HG02642 (cell line): ENCODE results near the gene HSFY1.
"Not testable (repeated sequence)": the region's sequence is repeated elsewhere in the genome, so short reads cannot be mapped to it uniquely, and the experiment has no call there.

Experiments
- ATAC-seq: cut with Tn5 transposase; IDR thresholded peaks from one replicate; pipeline ENCODE4 v1.9.1; 2021; ENCODE audit warnings: mild to moderate bottlenecking; ENCODE audit not compliant: unreplicated experiment, poor library complexity

Gene HSFY1, protein sequence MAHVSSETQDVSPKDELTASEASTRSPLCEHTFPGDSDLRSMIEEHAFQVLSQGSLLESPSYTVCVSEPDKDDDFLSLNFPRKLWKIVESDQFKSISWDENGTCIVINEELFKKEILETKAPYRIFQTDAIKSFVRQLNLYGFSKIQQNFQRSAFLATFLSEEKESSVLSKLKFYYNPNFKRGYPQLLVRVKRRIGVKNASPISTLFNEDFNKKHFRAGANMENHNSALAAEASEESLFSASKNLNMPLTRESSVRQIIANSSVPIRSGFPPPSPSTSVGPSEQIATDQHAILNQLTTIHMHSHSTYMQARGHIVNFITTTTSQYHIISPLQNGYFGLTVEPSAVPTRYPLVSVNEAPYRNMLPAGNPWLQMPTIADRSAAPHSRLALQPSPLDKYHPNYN

DNA sequence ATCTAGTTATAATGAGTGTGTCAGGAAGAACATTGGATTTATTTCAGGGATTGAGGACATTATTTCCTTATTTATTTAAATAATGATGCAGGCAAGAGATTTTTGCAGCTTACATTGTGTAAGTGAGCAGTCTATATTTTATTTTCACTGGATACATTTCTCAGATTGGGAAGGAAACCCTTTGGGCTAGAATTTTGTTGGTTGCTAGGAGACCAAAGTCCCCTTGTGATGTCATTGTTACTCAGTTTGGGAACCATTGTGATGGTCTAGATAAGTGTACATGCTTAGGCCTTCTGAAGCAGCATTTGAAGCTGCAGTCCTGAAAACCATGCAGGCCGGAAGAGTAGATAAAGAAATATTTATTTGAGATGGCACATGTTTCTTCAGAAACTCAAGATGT is at the start of gene HSFY1:
Gene HSFY1 (plus strand): TSS at position 301 of the 400 bp plus-strand sequence. CDS start 68 bp downstream, at position 369.
- ATAC-seq, result not testable (repeated sequence)

DNA sequence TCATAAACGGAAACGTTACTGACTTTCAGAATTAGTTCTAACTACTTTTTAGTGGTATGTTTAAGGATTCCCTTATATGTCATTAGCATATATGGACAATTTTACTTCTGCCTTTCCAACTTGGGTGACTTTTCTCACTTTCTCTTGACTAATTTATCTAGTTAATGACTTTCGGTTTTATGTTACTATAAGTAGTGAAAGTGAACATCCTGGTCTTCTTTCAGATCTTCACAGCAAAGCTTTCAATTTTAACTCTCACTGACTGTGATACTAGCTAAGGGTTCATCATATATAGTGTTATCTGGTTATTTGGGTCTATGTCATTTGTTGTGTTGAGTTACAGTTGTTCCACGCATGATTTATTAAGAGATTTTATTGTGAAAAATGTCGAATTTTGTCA is 42.3 kb upstream of the HSFY1 start:
- ATAC-seq, result not testable (repeated sequence)

DNA sequence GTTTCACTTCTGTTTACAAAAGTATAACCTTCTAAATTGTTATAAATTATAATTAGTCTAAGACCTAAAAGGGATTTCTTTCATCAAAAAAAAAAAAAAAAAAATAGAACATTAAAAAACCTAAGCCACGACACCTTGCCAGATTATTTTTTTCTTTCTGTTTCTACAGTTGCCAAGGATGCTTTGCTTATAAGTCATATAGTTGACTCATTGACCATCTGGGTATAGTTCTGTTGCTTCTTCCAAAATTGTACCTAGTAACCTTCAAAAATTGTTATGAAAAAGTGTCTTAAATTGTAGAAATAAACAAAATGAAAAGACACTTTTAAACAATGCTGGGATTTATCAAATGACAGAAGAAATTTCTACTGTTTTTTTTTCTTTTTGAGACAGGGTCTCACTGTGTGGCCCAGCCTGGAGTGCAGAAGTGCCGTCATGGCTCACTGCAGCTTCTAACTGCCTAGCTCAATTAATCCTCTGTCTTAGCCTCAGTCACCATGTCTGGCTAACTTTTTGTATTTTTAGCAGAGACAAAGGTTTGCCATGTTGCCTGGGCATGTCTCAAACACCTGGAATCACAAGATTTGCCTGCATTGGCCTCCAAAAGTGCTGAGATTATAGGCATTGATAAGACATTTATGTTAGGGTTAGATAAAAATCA is 15.4 kb upstream of the HSFY1 start:
- ATAC-seq, result not testable (repeated sequence)

DNA sequence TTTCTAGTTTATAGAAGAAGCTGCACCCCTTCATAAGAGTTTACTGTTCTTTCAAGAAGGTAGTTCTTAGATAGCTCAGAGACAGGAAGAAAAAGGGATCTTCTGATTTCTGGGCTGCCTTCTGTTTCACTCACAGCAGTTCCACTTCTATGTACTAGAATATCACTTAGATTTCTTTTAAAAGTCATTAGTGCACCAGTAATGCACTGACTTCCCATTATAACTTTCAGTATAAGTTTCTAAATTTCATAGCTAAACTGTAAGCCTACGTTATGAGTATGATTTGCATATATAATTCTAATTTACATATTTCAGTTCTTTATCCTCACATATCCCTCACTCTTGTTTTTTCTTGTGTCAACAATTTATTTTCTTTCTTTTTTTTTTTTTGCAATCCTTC is 7.6 kb upstream of the HSFY1 start:
- ATAC-seq, result not testable (repeated sequence)

DNA sequence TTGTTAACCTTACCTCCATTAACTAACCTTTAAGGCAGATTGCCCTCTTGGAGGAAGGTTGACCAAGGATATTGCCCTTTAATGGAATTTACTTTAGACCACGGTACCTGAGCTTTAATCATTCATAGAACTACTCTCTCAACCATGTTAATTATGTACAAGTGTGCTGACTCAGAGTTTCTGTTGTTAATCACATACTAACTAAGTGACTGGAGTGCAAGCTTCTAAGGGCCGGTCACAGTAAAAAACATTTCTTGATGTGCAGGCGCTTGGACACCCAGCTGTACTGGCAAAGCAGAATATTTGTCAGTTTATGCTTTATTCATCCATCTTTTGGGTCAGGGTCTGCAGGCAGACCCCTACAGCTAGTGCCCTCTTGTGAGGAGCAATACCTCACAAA is 6.6 kb downstream of the HSFY1 start:
- ATAC-seq, result not testable (repeated sequence)

DNA sequence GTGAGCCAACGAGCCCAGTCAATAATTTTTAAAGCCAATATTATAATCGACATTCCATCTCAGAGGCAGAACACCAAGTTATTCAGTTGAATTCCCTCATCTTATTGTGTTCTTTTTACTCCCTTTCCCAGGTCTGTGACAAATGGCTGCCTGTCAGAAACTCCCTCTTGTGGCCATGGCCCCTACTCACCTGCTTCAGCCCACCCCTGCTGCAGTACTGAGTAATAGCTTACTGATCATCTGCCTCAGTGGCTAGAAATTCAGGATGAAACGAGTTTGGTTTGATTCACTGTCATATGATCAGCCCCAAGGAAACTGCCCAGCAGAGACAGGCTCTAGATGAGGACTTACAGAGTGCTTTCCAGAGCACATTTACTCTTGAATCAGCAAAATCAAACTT is 19.4 kb downstream of the HSFY1 start:
- ATAC-seq, result not testable (repeated sequence)
